DOHH2 (cell line): ENCODE measurements around the gene CSE1L.

Experiments
- H3F3A ChIP-seq: fragments of 200-600 bp; sonication (generic), shearing (Covaris generic); 2 replicates; pipeline ENCODE4 v1.6.0; 2016; ENCODE audit warnings: antibody characterized with exemption, mild to moderate bottlenecking; ENCODE audit not compliant: control insufficient read depth, insufficient read depth
- H3K27ac ChIP-seq: fragments of 200-600 bp; sonication (generic); 2 replicates; pipeline ENCODE4 v1.5.1; 2014; ENCODE audit warnings: low read depth, mild to moderate bottlenecking, low read length, moderate library complexity
- H3K27me3 ChIP-seq: fragments of 200-600 bp; sonication (generic); 2 replicates; pipeline ENCODE4 v1.6.1; 2014; ENCODE audit warnings: mild to moderate bottlenecking, low read length, mixed read lengths; ENCODE audit not compliant: control insufficient read depth
- H3K36me3 ChIP-seq: fragments of 200-600 bp; sonication (generic); 2 replicates; pipeline ENCODE4 v1.6.1; 2014; ENCODE audit warnings: mild to moderate bottlenecking, low read length, moderate library complexity, mixed read lengths; ENCODE audit not compliant: control insufficient read depth
- H3K4me1 ChIP-seq: fragments of 200-600 bp; sonication (generic); 2 replicates; pipeline ENCODE4 v1.6.1; 2014; ENCODE audit warnings: mild to moderate bottlenecking, low read length, mixed read lengths; ENCODE audit not compliant: control insufficient read depth
- H3K4me2 ChIP-seq: fragments of 200-600 bp; sonication (generic); 2 replicates; pipeline ENCODE4 v1.6.0; 2014; ENCODE audit warnings: mild to moderate bottlenecking, low read length, moderate library complexity
- H3K4me3 ChIP-seq: fragments of 200-600 bp; sonication (generic); 2 replicates; pipeline ENCODE4 v1.5.1; 2014; ENCODE audit warnings: mild to moderate bottlenecking, low read length, mixed read lengths
- H3K79me2 ChIP-seq: fragments of 200-600 bp; sonication (generic); 2 replicates; pipeline ENCODE4 v1.6.1; 2014; ENCODE audit warnings: mild to moderate bottlenecking, low read length, mixed read lengths; ENCODE audit not compliant: control insufficient read depth
- H3K9me2 ChIP-seq: fragments of 200-600 bp; sonication (generic); replicated peaks from 2 replicates; pipeline ENCODE4 v1.6.1; 2014; ENCODE audit warnings: mild to moderate bottlenecking, low read length, mixed read lengths; ENCODE audit not compliant: control insufficient read depth
- H3K9me3 ChIP-seq: fragments of 200-600 bp; sonication (generic); 2 replicates; pipeline ENCODE4 v1.6.1; 2014; ENCODE audit warnings: antibody characterized with exemption, low read length, mixed read lengths; ENCODE audit not compliant: control insufficient read depth, insufficient read depth
- H4K20me1 ChIP-seq: fragments of 200-600 bp; sonication (generic); 2 replicates; pipeline ENCODE4 v1.6.0; 2014; ENCODE audit warnings: low read depth, mild to moderate bottlenecking, antibody characterized with exemption, low read length, moderate library complexity; ENCODE audit not compliant: control insufficient read depth, insufficient read depth
- EZH2phosphoT487 ChIP-seq: fragments of 200-600 bp; sonication (generic); IDR thresholded peaks from 2 replicates; pipeline ENCODE4 v1.6.1; 2017; ENCODE audit warnings: borderline replicate concordance, mild to moderate bottlenecking, antibody characterized with exemption, low read length, moderate library complexity, mixed read lengths
- TF ChIP-seq, protein P1 (sequence below): fragments of 200-600 bp; sonication (generic); IDR thresholded peaks from one replicate; pipeline ENCODE4 v1.5.1; 2014; ENCODE audit warnings: antibody characterized with exemption, mild to moderate bottlenecking, low read depth, low read length; ENCODE audit not compliant: poor library complexity, severe bottlenecking

CSE1L gene

DNA sequence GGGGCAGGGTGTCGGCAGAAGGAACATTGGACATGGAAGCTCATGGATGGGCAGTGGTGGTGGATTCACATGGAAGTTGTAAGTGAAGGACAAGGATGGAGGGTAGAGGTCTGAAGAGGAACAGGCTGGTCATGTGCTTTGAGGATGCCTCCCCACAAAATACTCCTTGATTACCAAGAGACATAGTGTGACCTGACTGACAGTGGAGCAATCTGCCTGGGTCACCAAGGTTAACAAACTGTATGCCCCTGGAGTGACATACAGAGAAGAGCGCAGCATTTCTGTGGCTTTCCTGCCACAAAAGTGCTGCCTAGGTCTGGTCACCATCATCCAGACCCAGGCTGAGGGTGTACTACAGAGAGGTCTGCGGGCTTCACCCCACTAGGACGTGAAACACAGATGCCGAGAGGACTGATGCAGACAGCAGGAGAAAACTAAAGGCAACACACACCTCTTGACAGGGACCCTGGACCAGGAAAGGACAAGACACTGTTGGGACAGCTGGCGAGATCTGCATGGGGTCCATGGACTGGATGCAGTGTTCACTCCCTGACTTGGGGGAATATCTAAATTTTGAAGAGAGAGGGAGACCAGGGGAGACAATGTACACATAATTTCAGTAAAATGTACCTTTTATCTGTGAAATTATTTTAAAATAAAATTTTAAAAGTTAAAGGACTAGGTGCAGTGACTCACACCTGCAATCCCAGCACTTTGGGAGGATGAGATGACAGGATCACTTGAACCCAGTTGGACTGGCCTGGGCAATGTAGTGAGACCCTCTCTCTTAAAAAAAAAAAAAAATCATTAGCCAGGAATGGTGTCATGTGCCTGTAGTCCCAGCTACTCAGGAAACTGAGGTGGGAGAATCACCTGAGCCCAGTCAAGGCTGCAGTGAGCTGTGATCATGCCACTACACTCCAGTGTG is 64.9 kb downstream of the CSE1L start:
- Histone ChIP-seq H3K36me3 (peaks cover 28% of the 10 kb centered on the region), H3K27me3 (no peaks in the 10 kb centered on the region), H3K4me2 (no peak overlapping the region), H3K4me3 (no peak overlapping the region), H3F3A (peaks cover 19% of the 10 kb centered on the region), H3K9me3 (no peaks in the 10 kb centered on the region), H3K79me2 (no peaks in the 10 kb centered on the region), H3K9me2 (no peaks in the 10 kb centered on the region), H4K20me1 (no peaks in the 10 kb centered on the region), H3K4me1 (no peaks in the 10 kb centered on the region), H3K27ac (no peak overlapping the region)
- TF ChIP-seq, protein P1, sequence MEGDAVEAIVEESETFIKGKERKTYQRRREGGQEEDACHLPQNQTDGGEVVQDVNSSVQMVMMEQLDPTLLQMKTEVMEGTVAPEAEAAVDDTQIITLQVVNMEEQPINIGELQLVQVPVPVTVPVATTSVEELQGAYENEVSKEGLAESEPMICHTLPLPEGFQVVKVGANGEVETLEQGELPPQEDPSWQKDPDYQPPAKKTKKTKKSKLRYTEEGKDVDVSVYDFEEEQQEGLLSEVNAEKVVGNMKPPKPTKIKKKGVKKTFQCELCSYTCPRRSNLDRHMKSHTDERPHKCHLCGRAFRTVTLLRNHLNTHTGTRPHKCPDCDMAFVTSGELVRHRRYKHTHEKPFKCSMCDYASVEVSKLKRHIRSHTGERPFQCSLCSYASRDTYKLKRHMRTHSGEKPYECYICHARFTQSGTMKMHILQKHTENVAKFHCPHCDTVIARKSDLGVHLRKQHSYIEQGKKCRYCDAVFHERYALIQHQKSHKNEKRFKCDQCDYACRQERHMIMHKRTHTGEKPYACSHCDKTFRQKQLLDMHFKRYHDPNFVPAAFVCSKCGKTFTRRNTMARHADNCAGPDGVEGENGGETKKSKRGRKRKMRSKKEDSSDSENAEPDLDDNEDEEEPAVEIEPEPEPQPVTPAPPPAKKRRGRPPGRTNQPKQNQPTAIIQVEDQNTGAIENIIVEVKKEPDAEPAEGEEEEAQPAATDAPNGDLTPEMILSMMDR: no peak
- no peak for TF ChIP-seq EZH2phosphoT487

DNA sequence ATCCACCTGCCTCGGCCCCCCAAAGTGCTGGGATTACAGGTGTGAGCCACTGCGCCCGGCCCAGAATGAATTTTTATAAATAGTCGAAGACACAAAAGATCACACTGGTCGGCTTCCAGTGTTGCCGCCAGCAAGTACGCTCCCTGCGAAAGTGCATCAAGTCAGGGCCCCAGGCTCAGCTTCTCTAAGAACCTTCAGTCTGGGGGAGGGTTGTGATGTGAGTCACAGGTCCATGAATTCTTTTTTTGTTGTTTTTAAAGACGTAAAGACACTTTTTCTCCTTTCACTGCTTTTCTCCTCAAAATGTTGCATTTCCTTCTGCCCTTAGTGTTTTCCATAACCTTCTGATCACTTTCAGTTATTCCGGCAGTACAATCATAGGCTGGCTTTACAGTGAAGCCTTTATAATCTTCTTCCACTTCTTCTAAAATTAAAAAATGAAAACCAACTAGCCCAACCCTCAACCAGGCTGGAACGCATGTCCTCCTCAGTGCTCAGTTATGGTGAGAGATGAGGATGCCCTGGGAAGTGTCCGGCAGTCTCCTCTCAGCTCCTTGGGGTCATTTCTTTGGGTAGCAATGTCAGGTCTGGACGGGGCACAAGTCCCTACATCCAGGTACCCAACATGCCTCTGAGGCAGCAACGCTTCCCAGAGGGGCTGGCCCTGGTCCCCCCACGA is 66.6 kb downstream of the CSE1L start:
- TF ChIP-seq, protein P1: no peak
- TF ChIP-seq EZH2phosphoT487: no peak
- peaks cover 44% of the 10 kb centered on the region for H3K36me3 ChIP-seq

DNA sequence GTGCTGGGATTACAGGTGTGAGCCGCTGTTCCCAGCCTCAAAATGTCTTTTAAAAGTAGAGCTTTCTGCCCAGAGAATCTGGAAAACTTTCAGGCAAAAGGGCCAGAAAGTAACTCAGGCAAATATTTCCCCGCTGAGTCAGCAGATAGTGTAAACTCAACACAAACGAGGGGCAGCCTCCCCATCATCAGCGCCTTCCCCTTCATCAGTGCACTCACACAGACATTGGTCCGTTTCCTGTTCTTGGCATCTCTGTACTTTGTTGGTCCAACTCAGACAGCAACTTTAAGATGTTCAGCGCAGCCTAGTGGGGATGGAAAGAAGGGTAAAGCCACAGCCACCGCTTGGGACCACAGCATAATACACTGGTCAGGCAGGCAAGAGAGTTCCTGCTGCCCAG is 69.5 kb downstream of the CSE1L start:
- peaks cover 5% of the 10 kb centered on the region; the same call in 1 of the 2 replicates for H3F3A ChIP-seq
- H3K79me2 ChIP-seq: no peaks in the 10 kb centered on the region
- no peaks in the 10 kb centered on the region for H3K27me3 ChIP-seq
- no peak overlapping the region for H3K27ac ChIP-seq
- H4K20me1 ChIP-seq: no peaks in the 10 kb centered on the region
- no peaks in the 10 kb centered on the region for H3K4me1 ChIP-seq
- no peak overlapping the region for H3K4me3 ChIP-seq
- TF ChIP-seq EZH2phosphoT487: no peak
- TF ChIP-seq, protein P1: no peak
- no peaks in the 10 kb centered on the region for H3K9me2 ChIP-seq
- H3K36me3 ChIP-seq: peaks cover 71% of the 10 kb centered on the region
- no peak overlapping the region for H3K4me2 ChIP-seq
- H3K9me3 ChIP-seq: no peaks in the 10 kb centered on the region

More for the DNA sequence above, 66.6 kb downstream of the CSE1L start:
- Histone ChIP-seq H3K9me3 (no peaks in the 10 kb centered on the region), H3K4me3 (no peak overlapping the region), H3K4me1 (no peaks in the 10 kb centered on the region), H3K4me2 (no peak overlapping the region), H3K27ac (no peak overlapping the region), H3F3A (peaks cover 9% of the 10 kb centered on the region), H3K27me3 (no peaks in the 10 kb centered on the region), H3K79me2 (no peaks in the 10 kb centered on the region), H3K9me2 (no peaks in the 10 kb centered on the region), H4K20me1 (no peaks in the 10 kb centered on the region)
